ENCODE results near the gene EHD4.

DNA sequence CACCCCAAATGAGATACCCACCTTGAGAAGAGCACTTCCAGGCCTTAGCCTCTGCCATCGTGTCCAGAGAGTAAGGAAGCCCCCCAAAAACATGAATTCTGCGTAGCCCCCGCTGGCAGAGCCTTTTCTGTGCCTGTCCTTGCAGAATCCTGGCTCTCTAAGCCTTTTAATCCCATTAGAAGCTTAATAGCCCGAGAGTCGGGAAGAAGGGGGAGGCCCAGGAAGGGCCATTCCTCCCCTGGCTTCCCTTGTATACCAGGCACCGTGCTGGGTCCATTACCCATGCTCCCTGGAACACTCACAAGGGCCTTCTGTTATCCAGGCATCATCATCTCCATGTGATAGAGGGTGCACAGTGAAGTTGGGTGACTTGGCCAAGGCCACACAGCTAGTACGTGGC, 85.6 kb downstream of the EHD4 start:
- TF ChIP-seq POLR2A (IDR thresholded peaks at IDR 0.05), result no peak
- TF ChIP-seq, protein P1, sequence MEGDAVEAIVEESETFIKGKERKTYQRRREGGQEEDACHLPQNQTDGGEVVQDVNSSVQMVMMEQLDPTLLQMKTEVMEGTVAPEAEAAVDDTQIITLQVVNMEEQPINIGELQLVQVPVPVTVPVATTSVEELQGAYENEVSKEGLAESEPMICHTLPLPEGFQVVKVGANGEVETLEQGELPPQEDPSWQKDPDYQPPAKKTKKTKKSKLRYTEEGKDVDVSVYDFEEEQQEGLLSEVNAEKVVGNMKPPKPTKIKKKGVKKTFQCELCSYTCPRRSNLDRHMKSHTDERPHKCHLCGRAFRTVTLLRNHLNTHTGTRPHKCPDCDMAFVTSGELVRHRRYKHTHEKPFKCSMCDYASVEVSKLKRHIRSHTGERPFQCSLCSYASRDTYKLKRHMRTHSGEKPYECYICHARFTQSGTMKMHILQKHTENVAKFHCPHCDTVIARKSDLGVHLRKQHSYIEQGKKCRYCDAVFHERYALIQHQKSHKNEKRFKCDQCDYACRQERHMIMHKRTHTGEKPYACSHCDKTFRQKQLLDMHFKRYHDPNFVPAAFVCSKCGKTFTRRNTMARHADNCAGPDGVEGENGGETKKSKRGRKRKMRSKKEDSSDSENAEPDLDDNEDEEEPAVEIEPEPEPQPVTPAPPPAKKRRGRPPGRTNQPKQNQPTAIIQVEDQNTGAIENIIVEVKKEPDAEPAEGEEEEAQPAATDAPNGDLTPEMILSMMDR (IDR thresholded peaks at IDR 0.05), result no peak

Data from vagina (tissue), 2 donors.